Measurements from ENCODE around the gene PKNOX2.

Gene PKNOX2

DNA sequence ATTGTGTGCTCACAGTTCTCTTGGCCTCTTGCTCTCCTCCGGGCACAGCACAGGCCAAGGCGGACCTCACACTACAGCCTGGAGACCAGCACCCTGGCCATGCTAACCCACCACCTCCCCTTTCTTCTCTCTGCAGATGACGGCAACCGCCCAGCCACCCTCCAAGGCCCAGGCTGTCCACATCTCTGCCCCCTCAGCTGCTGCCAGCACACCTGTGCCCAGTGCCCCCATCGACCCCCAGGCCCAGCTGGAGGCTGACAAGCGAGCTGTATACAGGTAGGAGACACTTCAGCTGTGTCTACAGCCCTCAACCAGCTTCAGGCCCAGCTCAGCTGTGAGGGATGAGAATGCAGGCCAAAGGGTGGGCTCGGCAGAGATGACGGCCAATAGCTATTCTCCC lies 203.2 kb downstream of the PKNOX2 start:
- Mint-ChIP-seq H3K4me1 (ENCODE audit: low read depth) (no peaks in the 10 kb centered on the region), H3K4me3 (no peak overlapping the region), H3K27ac (no peak overlapping the region), H3K27me3 (peaks cover 35% of the 10 kb centered on the region), H3K36me3 (ENCODE audit: low read depth) (no peaks in the 10 kb centered on the region), H3K9me3 (no peaks in the 10 kb centered on the region)
- intact Hi-C loops (cut with micrococcal nuclease): no loop called here

DNA sequence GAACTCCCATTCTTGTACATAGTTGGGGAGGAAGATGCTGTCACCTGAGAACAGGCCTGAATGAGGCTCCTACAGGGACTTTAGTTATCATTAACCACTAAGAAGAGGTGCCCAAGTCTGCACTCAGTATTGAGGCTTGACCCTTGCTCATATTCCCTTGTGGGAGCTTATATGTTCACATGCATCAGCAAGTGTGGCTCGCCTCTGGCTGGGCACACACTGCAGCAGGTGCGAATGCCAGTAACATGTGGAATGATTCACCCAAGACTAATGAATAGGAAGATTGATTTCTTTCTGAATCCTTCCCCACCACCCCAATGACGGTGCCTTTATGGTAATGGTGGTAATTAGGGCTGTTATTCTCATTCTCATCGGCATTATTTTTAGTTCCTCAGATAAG lies 204.2 kb downstream of the PKNOX2 start:
- intact Hi-C loops (cut with micrococcal nuclease): no loop called here
- Mint-ChIP-seq H3K27ac (no peak overlapping the region), H3K4me3 (no peak overlapping the region), H3K9me3 (no peaks in the 10 kb centered on the region), H3K27me3 (peaks cover 40% of the 10 kb centered on the region), H3K36me3 (ENCODE audit: low read depth) (no peaks in the 10 kb centered on the region), H3K4me1 (ENCODE audit: low read depth) (no peaks in the 10 kb centered on the region)

DNA sequence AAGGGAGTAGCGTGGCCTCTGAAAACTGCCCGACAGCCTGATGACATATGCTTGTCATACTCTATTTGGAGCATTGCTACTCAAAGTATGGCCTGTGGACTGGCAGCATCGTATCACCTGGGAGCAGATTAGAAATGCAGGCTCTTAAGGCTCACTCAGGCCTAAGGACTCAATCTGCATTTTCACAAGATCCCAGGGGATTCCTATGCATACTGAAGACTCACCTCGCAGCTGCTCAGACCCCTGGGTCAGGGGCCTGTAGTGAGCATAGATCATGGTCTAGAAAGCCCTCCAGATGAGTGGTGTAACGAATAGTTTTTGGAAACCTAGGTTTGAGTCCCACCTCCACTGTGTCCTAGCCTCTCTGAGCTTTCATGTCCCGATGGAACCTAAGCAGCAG lies 205.3 kb downstream of the PKNOX2 start:
- intact Hi-C loops (cut with micrococcal nuclease): no loop called here
- peaks cover 37% of the 10 kb centered on the region for H3K27me3 Mint-ChIP-seq
- H3K4me1 Mint-ChIP-seq (ENCODE audit: low read depth): no peaks in the 10 kb centered on the region

DNA sequence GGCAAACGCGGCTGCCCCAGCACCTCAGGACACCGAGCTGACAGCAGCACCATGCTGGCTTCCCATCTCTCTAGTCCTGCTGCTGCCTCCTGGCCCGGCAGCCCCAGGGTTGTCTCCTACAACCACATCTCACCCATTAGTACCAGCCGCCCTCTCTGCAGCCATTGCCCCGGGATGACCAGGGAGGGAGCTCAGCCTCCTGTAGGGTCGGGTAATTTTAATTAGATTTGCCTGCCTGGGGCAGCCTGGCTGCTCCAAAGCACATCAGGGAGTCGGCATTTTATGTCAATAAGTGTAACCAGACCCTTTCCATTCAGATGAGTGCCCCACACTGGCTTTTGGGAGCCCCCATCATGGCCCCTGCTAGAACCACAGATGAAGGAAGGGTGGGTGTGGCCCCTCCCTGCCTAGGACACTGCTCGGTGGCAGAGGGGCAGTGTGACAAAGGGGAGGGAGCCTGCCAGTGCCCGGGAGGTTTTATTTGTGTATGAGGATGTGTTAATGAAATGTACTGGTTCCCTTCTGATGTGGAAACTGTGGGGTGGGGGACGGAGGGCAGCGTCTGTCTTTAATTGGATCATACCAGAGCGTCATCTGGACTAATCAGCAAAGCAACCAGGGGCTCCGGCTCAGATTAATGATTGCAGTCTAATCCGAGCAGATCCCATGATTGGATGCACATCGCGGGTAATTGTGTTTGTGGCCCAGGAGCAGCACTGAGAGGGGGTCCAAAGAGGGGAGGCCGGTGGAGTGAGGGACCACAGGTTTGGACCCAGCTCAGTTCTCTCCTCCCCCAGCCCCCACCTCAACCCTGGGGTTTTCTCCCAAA lies 206.2 kb downstream of the PKNOX2 start:
- Mint-ChIP-seq H3K4me1 (ENCODE audit: low read depth) (no peaks in the 10 kb centered on the region), H3K9me3 (no peaks in the 10 kb centered on the region), H3K27me3 (peaks cover 38% of the 10 kb centered on the region), H3K4me3 (no peak overlapping the region), H3K36me3 (ENCODE audit: low read depth) (no peaks in the 10 kb centered on the region), H3K27ac (no peak overlapping the region)
- intact Hi-C loops (cut with micrococcal nuclease): no loop called here

More for the DNA sequence above, 205.3 kb downstream of the PKNOX2 start:
- Mint-ChIP-seq H3K36me3 (ENCODE audit: low read depth) (no peaks in the 10 kb centered on the region), H3K27ac (no peak overlapping the region), H3K9me3 (no peaks in the 10 kb centered on the region), H3K4me3 (no peak overlapping the region)

DNA sequence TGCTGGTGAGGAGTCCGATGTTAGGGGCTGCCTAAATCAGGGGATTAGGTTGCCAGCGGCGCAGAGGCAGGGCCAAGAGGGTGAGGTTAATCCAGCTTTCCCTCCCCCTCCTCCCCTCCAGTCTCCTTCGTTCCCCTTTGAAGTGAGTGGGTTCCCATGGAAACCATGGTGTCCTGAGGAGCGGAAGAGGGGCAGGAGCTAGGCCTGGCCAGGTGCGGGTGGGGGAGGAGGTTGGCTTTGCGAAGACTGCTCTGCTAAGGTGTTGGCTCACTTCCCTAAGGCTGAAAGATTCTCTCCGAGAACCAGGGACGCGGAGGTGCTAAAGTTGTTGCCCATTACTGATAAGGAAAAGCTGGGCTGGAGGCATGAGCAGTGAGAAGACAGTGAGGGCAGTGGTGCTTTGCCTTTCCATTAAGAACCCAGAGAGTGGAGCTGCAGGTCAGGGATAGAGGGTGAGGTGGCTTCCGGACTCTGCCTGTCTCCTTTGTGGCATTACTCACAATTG lies 206.9 kb downstream of the PKNOX2 start:
- no peaks in the 10 kb centered on the region for H3K9me3 Mint-ChIP-seq
- H3K27me3 Mint-ChIP-seq: peaks cover 44% of the 10 kb centered on the region
- H3K27ac Mint-ChIP-seq: no peak overlapping the region
- no peaks in the 10 kb centered on the region for H3K4me1 Mint-ChIP-seq (ENCODE audit: low read depth)
- intact Hi-C loops (cut with micrococcal nuclease): no loop called here
- no peak overlapping the region for H3K4me3 Mint-ChIP-seq
- H3K36me3 Mint-ChIP-seq (ENCODE audit: low read depth): no peaks in the 10 kb centered on the region

DNA sequence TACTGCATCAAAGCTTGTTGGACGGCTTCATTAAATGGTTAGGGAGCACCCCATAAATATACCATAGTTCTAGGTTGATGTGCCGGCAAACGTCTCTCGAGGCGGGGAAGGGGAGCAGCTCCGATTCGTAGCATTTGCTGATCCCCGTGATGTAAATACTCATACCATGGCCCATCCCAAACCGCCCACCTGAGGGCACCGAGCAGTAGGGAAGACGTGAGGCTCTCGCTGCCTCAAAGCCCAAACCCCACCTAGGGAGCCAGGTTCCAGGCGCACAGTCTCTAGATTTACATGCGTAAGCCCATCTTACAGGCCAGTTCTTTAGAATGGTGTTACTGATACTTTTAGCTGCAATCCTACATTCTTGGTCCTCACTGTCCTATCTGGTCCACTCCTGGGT lies 207.5 kb downstream of the PKNOX2 start:
- Mint-ChIP-seq H3K9me3 (no peaks in the 10 kb centered on the region), H3K36me3 (ENCODE audit: low read depth) (no peaks in the 10 kb centered on the region), H3K4me3 (no peak overlapping the region), H3K4me1 (ENCODE audit: low read depth) (no peaks in the 10 kb centered on the region), H3K27ac (no peak overlapping the region), H3K27me3 (peaks cover 44% of the 10 kb centered on the region)
- intact Hi-C loops (cut with micrococcal nuclease): no loop called here

DNA sequence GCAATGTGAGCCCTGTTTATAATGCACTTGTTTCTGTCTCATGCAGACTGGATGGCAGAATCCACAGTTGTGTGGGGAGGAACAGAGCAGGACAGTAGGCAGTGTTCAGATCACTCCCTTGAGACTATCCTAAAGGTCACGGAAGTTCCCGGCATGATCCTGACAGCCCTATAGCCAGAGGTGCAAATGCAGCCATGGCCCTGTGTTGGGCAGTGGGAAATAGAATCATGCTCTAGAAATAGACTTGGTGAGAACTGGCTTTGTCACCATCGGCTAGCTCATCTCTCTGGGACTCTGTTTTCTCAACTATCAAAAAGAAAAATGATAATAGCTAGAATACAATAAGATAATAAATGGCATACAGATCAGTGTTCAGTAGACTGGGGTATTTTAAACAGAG lies 208.4 kb downstream of the PKNOX2 start:
- intact Hi-C loops (cut with micrococcal nuclease): no loop called here
- Mint-ChIP-seq H3K36me3 (ENCODE audit: low read depth) (no peaks in the 10 kb centered on the region), H3K4me1 (ENCODE audit: low read depth) (no peaks in the 10 kb centered on the region), H3K9me3 (no peaks in the 10 kb centered on the region), H3K27me3 (peaks cover 46% of the 10 kb centered on the region), H3K4me3 (no peak overlapping the region), H3K27ac (no peak overlapping the region)

DNA sequence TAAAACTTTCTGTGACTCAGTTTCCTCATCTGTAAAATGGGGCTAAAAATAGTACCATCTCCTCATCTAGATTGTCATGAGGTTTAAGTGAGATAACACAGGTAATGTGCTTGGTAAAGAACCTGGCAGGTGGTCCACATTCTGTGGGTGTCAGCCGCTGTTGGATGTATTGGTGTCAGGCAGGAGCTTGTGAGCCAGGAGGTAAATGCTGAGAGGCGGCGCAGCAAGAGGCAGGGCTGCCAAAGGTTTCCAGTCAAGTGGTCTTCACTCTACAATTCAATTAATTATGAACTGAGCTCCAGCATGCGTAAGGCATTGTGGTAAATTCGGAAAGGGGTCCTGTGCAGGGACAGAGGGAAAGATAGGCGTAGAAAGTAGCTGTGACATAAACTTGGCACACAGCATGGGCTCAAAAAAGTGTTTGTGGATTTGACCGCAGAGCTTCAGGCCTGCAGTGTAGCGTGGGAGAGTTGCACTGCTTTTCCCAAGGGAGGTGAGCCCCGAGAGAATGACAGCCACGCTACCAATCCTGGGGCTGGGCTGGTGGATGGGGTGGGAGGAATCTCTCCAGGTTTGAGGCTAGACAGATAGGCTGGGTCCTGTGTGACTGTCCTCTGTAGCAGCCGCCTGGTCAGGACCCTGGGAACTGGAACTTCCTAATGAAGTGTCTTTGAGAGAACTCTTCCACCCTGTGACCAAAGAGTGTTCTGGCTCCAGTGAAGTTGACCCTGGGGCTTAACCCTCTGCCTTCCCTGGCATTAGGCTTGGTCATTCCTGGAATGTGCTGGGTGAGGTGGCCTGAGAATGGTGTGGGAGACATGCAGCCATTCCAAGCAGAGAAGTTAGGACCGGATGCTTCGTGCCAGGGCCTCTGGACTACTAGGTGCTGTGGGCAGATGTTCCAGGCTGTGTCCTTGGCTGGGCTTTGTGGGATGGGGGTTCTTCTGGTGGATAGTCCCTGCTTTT lies 209.2 kb downstream of the PKNOX2 start:
- H3K4me1 Mint-ChIP-seq (ENCODE audit: low read depth): no peaks in the 10 kb centered on the region
- no peaks in the 10 kb centered on the region for H3K9me3 Mint-ChIP-seq
- intact Hi-C loops (cut with micrococcal nuclease): no loop called here
- no peaks in the 10 kb centered on the region for H3K36me3 Mint-ChIP-seq (ENCODE audit: low read depth)
- peaks cover 49% of the 10 kb centered on the region for H3K27me3 Mint-ChIP-seq
- no peak overlapping the region for H3K27ac Mint-ChIP-seq
- no peak overlapping the region for H3K4me3 Mint-ChIP-seq

DNA sequence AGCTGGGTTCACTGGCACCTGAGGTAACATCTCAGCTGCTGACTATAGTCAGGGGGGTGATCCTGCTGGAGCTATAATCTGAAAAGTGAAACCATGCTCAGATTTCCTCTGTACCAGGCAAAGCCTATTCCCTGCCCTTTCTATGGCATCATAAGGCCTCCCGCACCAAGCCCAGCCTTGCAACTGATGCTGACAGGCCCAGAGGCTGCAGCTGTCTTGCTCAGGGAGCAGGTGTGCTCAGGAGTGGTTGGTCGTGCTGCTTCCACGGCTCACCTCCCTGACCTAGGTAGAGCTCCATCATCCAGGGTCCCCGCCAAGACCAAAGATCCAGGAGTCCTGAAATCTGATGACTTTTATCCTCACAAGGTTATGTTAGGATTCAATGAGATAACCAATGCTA lies 209.8 kb downstream of the PKNOX2 start:
- Mint-ChIP-seq H3K4me1 (ENCODE audit: low read depth) (no peaks in the 10 kb centered on the region), H3K27ac (no peak overlapping the region), H3K27me3 (peaks cover 48% of the 10 kb centered on the region)

DNA sequence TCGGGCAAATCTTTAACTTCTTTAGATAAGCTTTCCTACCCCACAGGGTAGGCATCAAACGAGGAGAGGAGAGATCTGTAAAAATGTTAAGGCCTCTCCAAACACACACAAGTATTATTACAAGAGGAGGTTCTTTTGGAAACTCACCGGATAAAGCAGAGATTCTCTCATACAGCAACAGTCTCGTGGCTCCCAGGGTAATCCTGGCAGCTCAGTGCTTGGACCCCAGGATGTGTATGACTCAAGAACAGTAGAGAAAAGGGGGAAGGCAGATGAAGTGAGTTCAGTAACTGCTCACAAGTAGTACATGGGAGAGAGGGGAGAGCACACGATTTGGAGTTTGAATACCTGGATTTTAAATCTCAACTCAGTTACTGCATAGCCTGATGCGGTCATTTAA lies 210.6 kb downstream of the PKNOX2 start:
- no peak overlapping the region for H3K27ac Mint-ChIP-seq
- H3K4me1 Mint-ChIP-seq (ENCODE audit: low read depth): no peaks in the 10 kb centered on the region
- peaks cover 48% of the 10 kb centered on the region for H3K27me3 Mint-ChIP-seq
- H3K4me3 Mint-ChIP-seq: no peak overlapping the region
- no peaks in the 10 kb centered on the region for H3K36me3 Mint-ChIP-seq (ENCODE audit: low read depth)
- intact Hi-C loops (cut with micrococcal nuclease): no loop called here
- no peaks in the 10 kb centered on the region for H3K9me3 Mint-ChIP-seq

More for the DNA sequence above, 209.8 kb downstream of the PKNOX2 start:
- Mint-ChIP-seq H3K36me3 (ENCODE audit: low read depth) (no peaks in the 10 kb centered on the region), H3K4me3 (no peak overlapping the region), H3K9me3 (no peaks in the 10 kb centered on the region)
- intact Hi-C loops (cut with micrococcal nuclease): no loop called here

DNA sequence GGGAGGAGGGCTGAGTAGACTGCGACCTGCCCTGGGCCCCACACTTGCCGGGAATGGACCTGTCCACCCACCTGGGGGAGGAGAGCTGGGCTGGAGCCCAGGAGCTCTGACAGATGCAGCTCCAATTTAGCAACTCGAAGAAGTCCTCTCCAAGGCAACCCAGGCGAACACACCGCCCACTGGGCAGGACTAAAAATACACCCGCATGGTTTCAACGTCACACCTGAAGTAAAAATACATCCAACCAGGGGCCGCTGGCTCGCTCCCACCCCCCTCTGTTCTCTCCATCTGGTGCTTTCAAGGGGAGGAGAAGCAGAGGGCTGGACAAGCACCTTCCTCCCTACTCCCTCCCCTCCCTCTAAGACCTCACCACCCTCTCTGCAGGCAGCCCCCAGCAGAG lies 211.6 kb downstream of the PKNOX2 start:
- H3K27me3 Mint-ChIP-seq: peaks cover 43% of the 10 kb centered on the region
- intact Hi-C loops (cut with micrococcal nuclease): no loop called here
- H3K9me3 Mint-ChIP-seq: no peaks in the 10 kb centered on the region

DNA sequence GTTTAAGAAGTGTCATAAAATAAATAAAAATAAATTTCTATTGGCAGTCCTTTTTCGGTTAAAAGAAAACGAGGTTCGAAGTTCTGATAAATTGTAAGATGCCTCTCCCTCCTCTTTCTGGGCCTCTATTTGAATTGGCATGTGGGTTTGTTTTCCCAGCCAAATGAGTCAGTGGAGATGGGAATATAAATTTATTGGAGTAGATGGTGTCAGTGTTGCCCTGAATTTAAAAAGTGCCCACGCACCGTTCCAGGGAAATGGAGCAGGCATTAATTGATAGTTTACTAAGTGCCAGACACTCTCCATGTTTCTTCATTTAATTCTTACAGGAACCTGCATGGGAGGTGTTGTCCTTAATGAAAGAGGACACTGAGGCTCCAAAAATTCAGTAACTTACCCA lies 212.3 kb downstream of the PKNOX2 start:
- H3K27me3 Mint-ChIP-seq: peaks cover 38% of the 10 kb centered on the region
- H3K36me3 Mint-ChIP-seq (ENCODE audit: low read depth): no peaks in the 10 kb centered on the region
- no peak overlapping the region for H3K27ac Mint-ChIP-seq

More for the DNA sequence above, 211.6 kb downstream of the PKNOX2 start:
- Mint-ChIP-seq H3K4me1 (ENCODE audit: low read depth) (no peaks in the 10 kb centered on the region), H3K27ac (no peak overlapping the region), H3K36me3 (ENCODE audit: low read depth) (no peaks in the 10 kb centered on the region), H3K4me3 (no peak overlapping the region)

DNA sequence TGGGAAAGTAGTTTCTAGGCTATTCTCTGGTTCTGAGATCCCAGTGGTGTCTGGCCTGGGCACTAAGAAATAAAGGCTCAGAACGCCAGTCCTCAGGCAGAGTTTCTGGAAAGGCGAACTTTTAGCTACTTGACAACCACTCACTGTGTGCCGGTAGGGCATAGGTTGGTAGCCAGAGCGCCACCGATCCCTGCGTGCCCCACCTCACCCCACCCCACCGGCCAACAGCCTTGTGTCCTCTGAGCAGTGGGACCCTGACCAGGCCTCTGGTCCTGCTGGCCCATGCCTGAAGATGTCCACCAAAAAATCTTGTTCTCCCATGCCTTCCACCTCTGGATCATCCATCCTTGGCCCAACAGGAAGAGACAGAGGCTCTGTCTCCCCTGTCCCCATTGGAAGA lies 213.5 kb downstream of the PKNOX2 start:
- Mint-ChIP-seq H3K27me3 (peaks cover 33% of the 10 kb centered on the region), H3K4me3 (no peak overlapping the region)
- intact Hi-C loops (cut with micrococcal nuclease): no loop called here

More for the DNA sequence above, 212.3 kb downstream of the PKNOX2 start:
- no peaks in the 10 kb centered on the region for H3K4me1 Mint-ChIP-seq (ENCODE audit: low read depth)
- H3K4me3 Mint-ChIP-seq: no peak overlapping the region
- intact Hi-C loops (cut with micrococcal nuclease): no loop called here
- no peaks in the 10 kb centered on the region for H3K9me3 Mint-ChIP-seq

DNA sequence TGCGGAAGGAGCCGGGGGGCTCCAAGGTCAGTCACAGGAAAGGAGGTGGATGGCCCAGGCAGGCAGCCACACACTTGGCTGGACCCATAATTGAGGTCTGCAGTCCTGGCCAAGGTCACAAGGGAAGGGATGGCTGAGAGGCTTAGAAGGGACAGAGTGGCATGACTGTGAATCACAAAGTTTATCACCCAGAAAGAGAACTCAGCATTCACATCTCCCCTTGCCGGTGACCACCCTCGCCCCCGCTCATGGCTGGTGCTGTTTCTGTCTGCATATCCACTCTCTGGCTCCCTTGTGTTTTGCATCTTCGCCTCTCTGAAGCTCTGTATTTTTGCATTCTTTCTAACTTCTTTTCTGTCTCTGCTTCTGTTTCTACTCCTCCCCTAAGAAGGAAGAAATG lies 214.0 kb downstream of the PKNOX2 start:
- no peaks in the 10 kb centered on the region for H3K4me1 Mint-ChIP-seq (ENCODE audit: low read depth)
- no peak overlapping the region for H3K27ac Mint-ChIP-seq
- H3K9me3 Mint-ChIP-seq: no peaks in the 10 kb centered on the region
- intact Hi-C loops (cut with micrococcal nuclease): no loop called here
- H3K36me3 Mint-ChIP-seq (ENCODE audit: low read depth): no peaks in the 10 kb centered on the region
- no peak overlapping the region for H3K4me3 Mint-ChIP-seq
- H3K27me3 Mint-ChIP-seq: peaks cover 30% of the 10 kb centered on the region

More for the DNA sequence above, 213.5 kb downstream of the PKNOX2 start:
- H3K4me1 Mint-ChIP-seq (ENCODE audit: low read depth): no peaks in the 10 kb centered on the region
- H3K27ac Mint-ChIP-seq: no peak overlapping the region
- H3K9me3 Mint-ChIP-seq: no peaks in the 10 kb centered on the region
- H3K36me3 Mint-ChIP-seq (ENCODE audit: low read depth): no peaks in the 10 kb centered on the region

All from dendritic cell treated with granulocyte-macrophage colony-stimulating factor and Interleukin-4, amounts not matched to agents 40 ng/mL and 50 ng/mL, for 4 days (primary cell).